H1 (cell line): Measurements from ENCODE around the gene RAET1E. TPM values are rescaled to one million over a fixed set of nuclear protein-coding genes. Genes with fewer than 3 reads are reported as not detected.

Experiments
- CTCF ChIA-PET: fragments of 300-600 bp; sonication (Branson Sonifier 250); formaldehyde crosslinking; loops from one replicate; lab custom pipeline; 2021; ENCODE audit not compliant: partially characterized antibody; lab: Charles Lee
- POLR2A ChIA-PET: fragments of 300-600 bp; sonication (Branson Sonifier 250); formaldehyde crosslinking; loops from one replicate; lab custom pipeline; 2021; ENCODE audit warnings: inconsistent platforms; ENCODE audit not compliant: partially characterized antibody; lab: Charles Lee
- DNase-seq, 2 experiments: peaks; one replicate each; pipeline versions ENCODE4 v3.0.0 to v3.0.0-alpha.2; 2010 to 2022; ENCODE audit warnings: low spot score in 2 of 2, low read depth in 1 of 2, mixed read lengths in 1 of 2
- FAIRE-seq: peaks from 2 replicates; lab custom pipeline; 2011; peaks lifted over from hg19 to GRCh38; lab: Jason Lieb, UNC
- H2AFZ ChIP-seq: 2 replicates; pipeline ENCODE4 v1.8.1; 2012; ENCODE audit warnings: low read length, inconsistent platforms
- H2AK5ac ChIP-seq: 2 replicates; pipeline ENCODE4 v1.6.1; 2013; ENCODE audit warnings: low read depth, low read length
- H2BK120ac ChIP-seq: replicated peaks from 2 replicates; pipeline ENCODE3; 2013; ENCODE audit warnings: low read depth, low read length, inconsistent platforms
- H2BK12ac ChIP-seq: 2 replicates; pipeline ENCODE4 v1.6.1; 2013; ENCODE audit warnings: low read depth, low read length
- H2BK15ac ChIP-seq: 2 replicates; pipeline ENCODE4 v1.6.1; 2013; ENCODE audit warnings: low read length
- H2BK20ac ChIP-seq: 2 replicates; pipeline ENCODE4 v1.6.1; 2013; ENCODE audit warnings: low read length
- H2BK5ac ChIP-seq: 2 replicates; pipeline ENCODE4 v1.6.1; 2013; ENCODE audit warnings: low read depth, low read length
- H3K14ac ChIP-seq: 2 replicates; pipeline ENCODE4 v1.6.1; 2013; ENCODE audit warnings: inconsistent platforms; ENCODE audit not compliant: insufficient read length
- H3K18ac ChIP-seq: 2 replicates; pipeline ENCODE4 v1.6.1; 2013; ENCODE audit warnings: low read length; ENCODE audit errors: extremely low read depth
- H3K23ac ChIP-seq: 2 replicates; pipeline ENCODE4 v1.6.1; 2013; ENCODE audit warnings: inconsistent platforms; ENCODE audit not compliant: insufficient read length
- H3K23me2 ChIP-seq: 2 replicates; pipeline ENCODE4 v1.6.1; 2013; ENCODE audit warnings: low read depth, low read length
- H3K27ac ChIP-seq: 2 replicates; pipeline ENCODE4 v1.6.1; 2011; ENCODE audit warnings: low read depth, low read length, inconsistent platforms
- H3K27me3 ChIP-seq, 4 experiments: replicated peaks in 1 of 4; 1 replicate in 1 of 4; 2 replicates in 3 of 4; pipeline versions ENCODE4 v1.6.1 to v1.8.1; 2011 to 2013; ENCODE audit warnings: low read length in 3 of 4, mild to moderate bottlenecking in 3 of 4, inconsistent platforms in 2 of 4, mixed read lengths in 2 of 4, moderate library complexity in 1 of 4; ENCODE audit not compliant: control insufficient read depth in 3 of 4, insufficient read depth in 3 of 4; ENCODE audit errors: extremely low read depth in 1 of 4
- H3K36me3 ChIP-seq, 4 experiments: 2 replicates each; pipeline versions ENCODE4 v1.6.1 to v1.8.1; 2011 to 2013; ENCODE audit warnings: mild to moderate bottlenecking in 4 of 4, low read length in 3 of 4, moderate library complexity in 2 of 4, control low read depth in 1 of 4, inconsistent platforms in 1 of 4; ENCODE audit not compliant: insufficient read depth in 4 of 4, control insufficient read depth in 2 of 4
- H3K4ac ChIP-seq: replicated peaks from 2 replicates; pipeline ENCODE3; 2013; ENCODE audit warnings: low read length, low read depth, mixed read lengths, inconsistent platforms; ENCODE audit not compliant: insufficient read length
- H3K4me1 ChIP-seq, 4 experiments: replicated peaks in 1 of 4; 1 replicate in 1 of 4; 2 replicates in 3 of 4; pipeline versions ENCODE4 v1.6.1 to v1.8.1; 2011 to 2013; ENCODE audit warnings: low read length in 3 of 4, inconsistent platforms in 2 of 4, mixed read lengths in 1 of 4; ENCODE audit not compliant: insufficient read depth in 4 of 4, control insufficient read depth in 3 of 4
- H3K4me2 ChIP-seq, 2 experiments: 2 replicates each; pipeline versions ENCODE4 v1.6.1 to v1.8.1; 2011 to 2013; ENCODE audit warnings: low read depth in 2 of 2, low read length in 2 of 2, control low read depth in 1 of 2, inconsistent platforms in 1 of 2, mild to moderate bottlenecking in 1 of 2; ENCODE audit not compliant: insufficient read depth in 1 of 2
- H3K4me3 ChIP-seq, 4 experiments: fragments of 200-600, 300-600 bp in 1 of 4; sonication (generic), shearing (Covaris generic), sonication (Bioruptor Twin) in 1 of 4; 2 replicates each; pipeline versions ENCODE4 v1.5.1 to v1.8.1; 2011 to 2016; ENCODE audit warnings: low read length in 4 of 4, low read depth in 3 of 4, control low read depth in 2 of 4, inconsistent platforms in 2 of 4, mild to moderate bottlenecking in 2 of 4, mixed read lengths in 1 of 4, moderate library complexity in 1 of 4; ENCODE audit not compliant: insufficient read depth in 2 of 4; ENCODE audit errors: extremely low read depth in 1 of 4
- H3K56ac ChIP-seq: replicated peaks from 2 replicates; pipeline ENCODE3; 2013; ENCODE audit warnings: low read depth, mild to moderate bottlenecking, mixed read lengths, low read length, inconsistent platforms; ENCODE audit not compliant: insufficient read length
- H3K79me1 ChIP-seq: 2 replicates; pipeline ENCODE4 v1.6.1; 2013; ENCODE audit warnings: low read depth, low read length, control low read depth
- H3K79me2 ChIP-seq, 2 experiments: 2 replicates each; pipeline versions ENCODE4 v1.6.1 to v1.8.1; 2012 to 2013; ENCODE audit warnings: low read length in 2 of 2, mild to moderate bottlenecking in 2 of 2, inconsistent platforms in 1 of 2; ENCODE audit not compliant: insufficient read depth in 2 of 2, control insufficient read depth in 1 of 2
- H3K9ac ChIP-seq, 4 experiments: replicated peaks in 1 of 4; 1 replicate in 1 of 4; 2 replicates in 3 of 4; pipeline versions ENCODE4 v1.6.1 to v1.8.1; 2011 to 2013; ENCODE audit warnings: low read depth in 3 of 4, low read length in 3 of 4, control low read depth in 2 of 4, mild to moderate bottlenecking in 2 of 4, moderate library complexity in 2 of 4, inconsistent platforms in 1 of 4; ENCODE audit errors: extremely low read depth in 1 of 4
- H3K9me3 ChIP-seq, 2 experiments: 2 replicates each; pipeline versions ENCODE4 v1.6.1 to v1.8.1; 2012 to 2013; ENCODE audit warnings: mild to moderate bottlenecking in 2 of 2, moderate library complexity in 2 of 2, control low read depth in 1 of 2, inconsistent platforms in 1 of 2, low read depth in 1 of 2, low read length in 1 of 2, mixed read lengths in 1 of 2; ENCODE audit not compliant: insufficient read depth in 2 of 2
- H4K20me1 ChIP-seq, 2 experiments: replicated peaks in 1 of 2; 2 replicates each; pipeline versions ENCODE3 to v1.8.1; 2011 to 2013; ENCODE audit warnings: inconsistent platforms in 2 of 2, low read length in 2 of 2, mild to moderate bottlenecking in 1 of 2; ENCODE audit not compliant: insufficient read depth in 2 of 2, control insufficient read depth in 1 of 2
- H4K5ac ChIP-seq: 2 replicates; pipeline ENCODE4 v1.6.1; 2013; ENCODE audit warnings: low read length, low read depth, mixed read lengths, inconsistent platforms; ENCODE audit not compliant: insufficient read length
- H4K8ac ChIP-seq: 2 replicates; pipeline ENCODE4 v1.8.0; 2013; ENCODE audit warnings: mild to moderate bottlenecking, moderate library complexity, low read length, inconsistent platforms; ENCODE audit not compliant: insufficient read depth; ENCODE audit errors: extremely low read depth
- H4K91ac ChIP-seq: replicated peaks from 2 replicates; pipeline ENCODE3; 2013; ENCODE audit warnings: low read length, mixed read lengths, inconsistent platforms; ENCODE audit not compliant: insufficient read length
- CEBPB ChIP-seq: IDR thresholded peaks from 2 replicates; pipeline ENCODE4 v1.6.1; 2012; ENCODE audit warnings: low read depth, low read length
- RBBP5 ChIP-seq: IDR thresholded peaks from 2 replicates; pipeline ENCODE4 v1.7.1; 2012; ENCODE audit warnings: low read depth, mild to moderate bottlenecking, inconsistent platforms, low read length, moderate library complexity, borderline replicate concordance
- TAF1 ChIP-seq: IDR thresholded peaks from 2 replicates; pipeline ENCODE4 v1.6.1; 2011; ENCODE audit warnings: mild to moderate bottlenecking, low read depth, low read length
- WGBS, 2 experiments: shearing (Covaris generic) in 1 of 2; methylation state at CpG; one replicate each; pipeline versions ENCODE4 v1.1.6 to v1.1.7; 2013 to 2015; ENCODE audit warnings: low lambda C conversion rate in 2 of 2, mixed read lengths in 2 of 2, inconsistent platforms in 1 of 2, low coverage in 1 of 2, missing lambda C conversion rate in 1 of 2; ENCODE audit not compliant: insufficient replicate concordance in 2 of 2, insufficient coverage in 1 of 2, insufficient read length in 1 of 2; ENCODE audit errors: extremely low coverage in 1 of 2, missing lambda C conversion rate in 1 of 2; 5-methylcytosine and 5-hydroxymethylcytosine counted together
- polyA plus RNA-seq, 7 experiments: library from polyadenylated mRNA; depleted of rRNA in 3 of 7; stranded (reverse) in 5 of 7; unstranded in 2 of 7; fragments of >200 nt in 5 of 7; fragments of 200-250 nt in 2 of 7; gene quantifications; 1 replicate in 5 of 7; 2 replicates in 1 of 7; 4 replicates in 1 of 7; pipeline versions ENCODE4 v1.2.1 to v1.2.3, GENCODE V29; 2011 to 2013; ENCODE audit warnings: missing spikeins in 2 of 7, mixed read lengths in 2 of 7
- total RNA-seq: library from RNA; stranded (reverse); fragmentation: NEBNext Ultra II Directional; extraction: Animal tissue kit (Norgen Biotek cat#: 25700); gene quantifications from 2 replicates; pipeline ENCODE4 v1.2.1, GENCODE V29; 2021

Gene RAET1E
- total and polyA plus RNA-seq, 2 of the 8 experiments (the other 6 are each of a cell fraction or from before 2014, with no cell fraction given): not detected

- Histone ChIP-seq H4K8ac (no peak overlapping the region), H2BK20ac (no peak overlapping the region), H4K20me1 (no peaks in the 10 kb centered on the region), H3K4ac (no peak overlapping the region), H3K18ac (no peak overlapping the region), H4K91ac (no peak overlapping the region), H3K4me1 (peaks cover 0 to 2% (median 0%) of the 10 kb centered on the region in 4 experiments; a peak in 1 of 7 replicates), H4K5ac (no peak overlapping the region), H2AK5ac (no peak overlapping the region), H3K56ac (no peak overlapping the region), H2BK5ac (no peak overlapping the region), H3K79me1 (no peaks in the 10 kb centered on the region), H3K27me3 (no peaks in the 10 kb centered on the region), H3K23ac (no peak overlapping the region), H3K23me2 (no peaks in the 10 kb centered on the region), H2BK120ac (no peak overlapping the region), H3K9ac (no peak overlapping the region), H2BK15ac (no peak overlapping the region), H3K36me3 (no peaks in the 10 kb centered on the region), H3K9me3 (no peaks in the 10 kb centered on the region; a peak in 1 of 4 replicates), H3K4me2 (no peak overlapping the region), H3K4me3 (no peak overlapping the region), H3K14ac (no peak overlapping the region), H3K79me2 (no peaks in the 10 kb centered on the region), H2BK12ac (no peak overlapping the region), H2AFZ (no peak overlapping the region), H3K27ac (no peak overlapping the region)
- WGBS, 2 experiments: 86% methylated on average over 11 of the region's 11 CpGs; no CpG with 5 or more reads in 1 of the 2 experiments
- CTCF ChIA-PET: interaction anchor here (1.1 to 3.1 kb wide), 6 partner anchors 12 to 66 kb away, joined by 3 to 13 read pairs (median 4); no protein-coding TSS in a partner anchor
- no peak for DNase-seq
- TF ChIP-seq RBBP5: no peak
- no peak for TF ChIP-seq CEBPB
- TF ChIP-seq TAF1: no peak
- POLR2A ChIA-PET: interaction anchor here (0.6 kb wide), 1 partner anchor 55 kb away, joined by 3 read pairs; no protein-coding TSS in a partner anchor
- no peak for FAIRE-seq
Measured at GRCh38 chr6:149900620-149901443, 2.9 kb upstream of the RAET1E start.
